ENCODE measurements around the gene DDX31. TPM values are rescaled to one million over a fixed set of nuclear protein-coding genes. Genes with fewer than 3 reads are reported as not detected.

The DDX31 gene
- polyA plus RNA-seq, 3 donors: 15.6 to 17.4 (median 17.3) TPM

GRCh38 chr9:132552041-132552440, 117.7 kb downstream of the DDX31 start:
- DNase-seq (ENCODE audit: low read depth in 3 of 3, low spot score in 2 of 3): no peak

- DNase-seq (ENCODE audit: low read depth in 3 of 3, low spot score in 2 of 3): no peak
These were observed 118.2 kb downstream of the DDX31 start for GRCh38 chr9:132551556-132551955.

GRCh38 chr9:132548751-132549640, 120.8 kb downstream of the DDX31 start:
- no peak for DNase-seq (ENCODE audit: low read depth in 3 of 3, low spot score in 2 of 3)

GRCh38 chr9:132547976-132548730, 121.6 kb downstream of the DDX31 start:
- no peak for DNase-seq (ENCODE audit: low read depth in 3 of 3, low spot score in 2 of 3)

- no peak for DNase-seq (ENCODE audit: low read depth in 3 of 3, low spot score in 2 of 3)
These were observed 122.3 kb downstream of the DDX31 start for GRCh38 chr9:132547436-132547835.

- DNase-seq (ENCODE audit: low read depth in 3 of 3, low spot score in 2 of 3): no peak
These were observed 122.7 kb downstream of the DDX31 start for GRCh38 chr9:132547052-132547431.

GRCh38 chr9:132546148-132547051, 123.4 kb downstream of the DDX31 start:
- DNase-seq (ENCODE audit: low read depth in 3 of 3, low spot score in 2 of 3): no peak

- no peak for DNase-seq (ENCODE audit: low read depth in 3 of 3, low spot score in 2 of 3)
These were observed 124.2 kb downstream of the DDX31 start for GRCh38 chr9:132545578-132545977.

- DNase-seq (ENCODE audit: low read depth in 3 of 3, low spot score in 2 of 3): no peak
These were observed 125.8 kb downstream of the DDX31 start for GRCh38 chr9:132543960-132544359.

- no peak for DNase-seq (ENCODE audit: low read depth in 3 of 3, low spot score in 2 of 3)
These were observed 126.5 kb downstream of the DDX31 start for GRCh38 chr9:132543251-132543650.

Other genes with a start within 250 kb of the DDX31 start
- not detected for gene BARHL1, start 87.4 kb downstream of the DDX31 start, polyA plus RNA-seq (ENCODE audit: insufficient read length in 3 of 3)
- gene GTF3C4, start 481 bp upstream of the DDX31 start, polyA plus RNA-seq (ENCODE audit: insufficient read length in 3 of 3): 10 to 100 TPM; 27.6 to 27.7 (median 27.7) TPM
- gene AK8, start 208.3 kb upstream of the DDX31 start, polyA plus RNA-seq (ENCODE audit: insufficient read length in 3 of 3): 1 to 10 TPM; 3.2 to 3.8 (median 3.4) TPM
- gene SPACA9, start 208.9 kb upstream of the DDX31 start, polyA plus RNA-seq (ENCODE audit: insufficient read length in 3 of 3): 1 to 10 TPM; 8.4 to 9.3 (median 9.3) TPM